ENCODE results near the gene PLCE1. TPM values are rescaled to one million over a fixed set of nuclear protein-coding genes. Genes with fewer than 3 reads are reported as not detected.

PLCE1 gene
- total RNA-seq, 2 experiments from 2014 or later = 0.03 TPM; not detected in 1

GRCh38 chr10:93963434-93963833, 30.3 kb upstream of the PLCE1 start:
- no peaks in the 10 kb centered on the region for H3K27me3 ChIP-seq (ENCODE audit: control insufficient read depth in 1 of 2, insufficient read depth in 2 of 2, low read length in 2 of 2)
- no peaks in the 10 kb centered on the region for H3K36me3 ChIP-seq (ENCODE audit: insufficient read depth, low read length)
- no peaks in the 10 kb centered on the region for H3K4me1 ChIP-seq (ENCODE audit: insufficient read depth, low read length)
- DNase-seq (no peak), ATAC-seq (ENCODE audit: poor library complexity) (no peak)
- ChIA-PET POLR2A (no interaction called here), CTCF (no interaction called here)
- Mint-ChIP-seq H3K4me1 (ENCODE audit: low read depth) (no peaks in the 10 kb centered on the region), H3K36me3 (ENCODE audit: low read depth) (no peaks in the 10 kb centered on the region), H3K9me3 (no peaks in the 10 kb centered on the region), H3K27me3 (no peaks in the 10 kb centered on the region), H3K4me3 (no peak overlapping the region), H3K27ac (no peak overlapping the region)
- intact Hi-C loops (cut with DNase I, micrococcal nuclease) = no loop called here
- no peak overlapping the region for H3K4me3 ChIP-seq (ENCODE audit: low read length)
- no peaks in the 10 kb centered on the region for H3K9me3 ChIP-seq (ENCODE audit: control insufficient read depth in 1 of 2, insufficient read depth in 1 of 2, low read length in 2 of 2)
- H3K27ac ChIP-seq (ENCODE audit: low read depth in 1 of 2, low read length in 2 of 2) = no peak overlapping the region
- TF ChIP-seq CTCF (IDR thresholded peaks at IDR 0.05) = no peak

- Histone ChIP-seq H3K27ac (ENCODE audit: low read depth in 1 of 2, low read length in 2 of 2) (no peak overlapping the region), H3K36me3 (ENCODE audit: insufficient read depth, low read length) (no peaks in the 10 kb centered on the region), H3K4me3 (ENCODE audit: low read length) (no peak overlapping the region), H3K4me1 (ENCODE audit: insufficient read depth, low read length) (no peaks in the 10 kb centered on the region), H3K9me3 (ENCODE audit: control insufficient read depth in 1 of 2, insufficient read depth in 1 of 2, low read length in 2 of 2) (peaks cover 0 to 11% of the 10 kb centered on the region in 2 experiments), H3K27me3 (ENCODE audit: control insufficient read depth in 1 of 2, insufficient read depth in 2 of 2, low read length in 2 of 2) (no peaks in the 10 kb centered on the region)
- ChIA-PET POLR2A (no interaction called here), CTCF (no interaction called here)
- DNase-seq (no peak), ATAC-seq (ENCODE audit: poor library complexity) (no peak)
- TF ChIP-seq CTCF (IDR thresholded peaks at IDR 0.05) = no peak
- Mint-ChIP-seq H3K9me3 (no peaks in the 10 kb centered on the region), H3K36me3 (ENCODE audit: low read depth) (no peaks in the 10 kb centered on the region), H3K27ac (no peak overlapping the region), H3K27me3 (no peaks in the 10 kb centered on the region), H3K4me3 (no peak overlapping the region), H3K4me1 (ENCODE audit: low read depth) (no peaks in the 10 kb centered on the region)
- intact Hi-C loops (cut with DNase I, micrococcal nuclease) = no loop called here
Measured at GRCh38 chr10:93965911-93966310, 27.8 kb upstream of the PLCE1 start.

- no peak overlapping the region for H3K4me3 ChIP-seq (ENCODE audit: low read length)
- CTCF ChIA-PET = no interaction called here
- POLR2A ChIA-PET = no interaction called here
- H3K36me3 ChIP-seq (ENCODE audit: insufficient read depth, low read length) = no peaks in the 10 kb centered on the region
- H3K27me3 ChIP-seq (ENCODE audit: control insufficient read depth in 1 of 2, insufficient read depth in 2 of 2, low read length in 2 of 2) = no peaks in the 10 kb centered on the region
- DNase-seq (no peak), ATAC-seq (ENCODE audit: poor library complexity) (no peak)
- H3K9me3 ChIP-seq (ENCODE audit: control insufficient read depth in 1 of 2, insufficient read depth in 1 of 2, low read length in 2 of 2) = peaks cover 0 to 11% of the 10 kb centered on the region in 2 experiments
- H3K4me1 ChIP-seq (ENCODE audit: insufficient read depth, low read length) = no peaks in the 10 kb centered on the region
- Mint-ChIP-seq H3K27ac (no peak overlapping the region), H3K9me3 (peaks cover 2% of the 10 kb centered on the region), H3K27me3 (no peaks in the 10 kb centered on the region), H3K4me3 (no peak overlapping the region), H3K4me1 (ENCODE audit: low read depth) (no peaks in the 10 kb centered on the region), H3K36me3 (ENCODE audit: low read depth) (no peaks in the 10 kb centered on the region)
- no peak for TF ChIP-seq CTCF (IDR thresholded peaks at IDR 0.05)
- intact Hi-C loops (cut with DNase I, micrococcal nuclease) = no loop called here
- H3K27ac ChIP-seq (ENCODE audit: low read depth in 1 of 2, low read length in 2 of 2) = no peak overlapping the region
Measured at GRCh38 chr10:93967756-93968155, 26.0 kb upstream of the PLCE1 start.

All from CD4-positive, alpha-beta T cell (primary cell).